HepG2 (cell line): ENCODE data around the gene SUPT4H1. TPM values are rescaled to one million over a fixed set of nuclear protein-coding genes. Genes with fewer than 3 reads are reported as not detected.

ENCODE experiments used
- EEA1 ChIP-seq: sonication (generic); formaldehyde crosslinking; IDR thresholded peaks from 2 replicates; pipeline ENCODE4 v1.5.1; 2020; ENCODE audit warnings: mild to moderate bottlenecking, missing genetic modification reagents, borderline replicate concordance
- GABPA ChIP-seq, 2 experiments: IDR thresholded peaks; 2 replicates each; pipeline ENCODE4 v1.6.1; 2011 to 2016; ENCODE audit warnings: low read depth in 2 of 2, low read length in 1 of 2, missing biosample characterization in 1 of 2, missing genetic modification characterization in 1 of 2
- KLF6 ChIP-seq: IDR thresholded peaks from 2 replicates; pipeline ENCODE4 v1.8.0; 2016; ENCODE audit warnings: missing biosample characterization, missing genetic modification reagents
- MIER3 ChIP-seq: IDR thresholded peaks from 2 replicates; pipeline ENCODE4 v1.6.1; 2016; ENCODE audit warnings: missing compliant biosample characterization, borderline replicate concordance
- MTF2 ChIP-seq: sonication (generic); formaldehyde crosslinking; IDR thresholded peaks from 2 replicates; pipeline ENCODE4 v1.5.0; 2020; ENCODE audit warnings: missing genetic modification reagents, borderline replicate concordance
- MXD3 ChIP-seq: IDR thresholded peaks from 2 replicates; pipeline ENCODE4 v1.6.1; 2016; ENCODE audit warnings: mild to moderate bottlenecking, missing biosample characterization, missing genetic modification reagents
- MXD4 ChIP-seq: IDR thresholded peaks from 2 replicates; pipeline ENCODE4 v1.6.1; 2016; ENCODE audit warnings: mild to moderate bottlenecking, missing biosample characterization, missing genetic modification reagents
- ONECUT2 ChIP-seq: sonication (generic); formaldehyde crosslinking; IDR thresholded peaks from 2 replicates; pipeline ENCODE4 v1.4.0; 2020; ENCODE audit warnings: missing genetic modification reagents
- PCBP2 ChIP-seq: fragments of 200-400 bp; formaldehyde crosslinking; optimal IDR thresholded peaks from 2 replicates; pipeline ENCODE3; 2018; ENCODE audit warnings: low read length, low read depth; ENCODE audit not compliant: poor library complexity, severe bottlenecking
- PHF8 ChIP-seq: sonication (generic); formaldehyde crosslinking; IDR thresholded peaks from 2 replicates; pipeline ENCODE4 v1.5.0; 2020; ENCODE audit warnings: missing genetic modification reagents
- POGK ChIP-seq: sonication (generic); formaldehyde crosslinking; conservative IDR thresholded peaks from 2 replicates; pipeline ENCODE4 v1.8.0; 2022; ENCODE audit warnings: mild to moderate bottlenecking, moderate library complexity, missing genetic modification reagents
- RFXANK ChIP-seq: IDR thresholded peaks from 2 replicates; pipeline ENCODE4 v1.6.1; 2016
- SP1 ChIP-seq, 2 experiments: fragments of 450-650 bp in 1 of 2; sonication (generic) in 1 of 2; formaldehyde crosslinking in 1 of 2; IDR thresholded peaks; 2 replicates each; pipeline versions ENCODE4 v1.4.0 to v1.6.1; 2016 to 2020; ENCODE audit warnings: missing genetic modification reagents in 1 of 2
- THAP9 ChIP-seq: sonication (generic); formaldehyde crosslinking; IDR thresholded peaks from 2 replicates; pipeline ENCODE4; 2020; ENCODE audit warnings: missing genetic modification reagents, mild to moderate bottlenecking, borderline replicate concordance
- ZFP36 ChIP-seq: fragments of 150-350 bp; IDR thresholded peaks from 2 replicates; pipeline ENCODE4 v1.6.1; 2018; ENCODE audit warnings: borderline replicate concordance, low read length, low read depth; ENCODE audit not compliant: partially characterized antibody
- ZNF138 ChIP-seq: sonication (generic); formaldehyde crosslinking; IDR thresholded peaks from 2 replicates; pipeline ENCODE4 v1.5.0; 2020; ENCODE audit warnings: mild to moderate bottlenecking, low read depth, missing genetic modification reagents
- ZNF232 ChIP-seq: sonication (generic); formaldehyde crosslinking; IDR thresholded peaks from 2 replicates; pipeline ENCODE4 v1.4.0; 2020; ENCODE audit warnings: missing genetic modification reagents, borderline replicate concordance
- ZNF83 ChIP-seq: sonication (generic); formaldehyde crosslinking; IDR thresholded peaks from 2 replicates; pipeline ENCODE4 v1.4.0; 2020; ENCODE audit warnings: missing genetic modification reagents, mild to moderate bottlenecking, borderline replicate concordance
- ZSCAN25 ChIP-seq: sonication (generic); formaldehyde crosslinking; IDR thresholded peaks from 2 replicates; pipeline ENCODE4 v1.8.0; 2022; ENCODE audit warnings: mild to moderate bottlenecking, missing genetic modification reagents
- polyA plus RNA-seq, 8 experiments: library from polyadenylated mRNA; depleted of rRNA in 3 of 8; stranded (reverse) in 7 of 8; unstranded in 1 of 8; fragments of >200 nt; fragmentation: Illumina TruSeq in 4 of 8; extraction: Trizol in 4 of 8; gene quantifications; 2 replicates each; pipeline versions ENCODE4 v1.2.1 to v1.2.3, GENCODE V29; 2011 to 2016; ENCODE audit warnings: low read depth in 4 of 8, missing spikeins in 1 of 8, mixed read lengths in 1 of 8; ENCODE audit not compliant: insufficient read depth in 1 of 8
- total RNA-seq, 5 experiments: library from RNA; depleted of rRNA; stranded (reverse); fragments of >200 nt; fragmentation: Illumina TruSeq; extraction: Trizol; gene quantifications; 2 replicates each; pipeline ENCODE4 v1.2.3, GENCODE V29; 2016; ENCODE audit warnings: low read depth in 1 of 5
- TF ChIP-seq, protein P1 (sequence below): sonication (generic); formaldehyde crosslinking; IDR thresholded peaks from 2 replicates; pipeline ENCODE4 v1.4.0; 2020; ENCODE audit warnings: missing genetic modification reagents, low read depth, mild to moderate bottlenecking, borderline replicate concordance
- TF ChIP-seq, protein P2 (sequence below): sonication (generic); formaldehyde crosslinking; IDR thresholded peaks from 2 replicates; pipeline ENCODE4 v1.5.1; 2020; ENCODE audit warnings: missing genetic modification reagents, mild to moderate bottlenecking, borderline replicate concordance

SUPT4H1 gene
- total and polyA plus RNA-seq, 2 of the 13 experiments (the other 11 are each of a cell fraction or from before 2014, with no cell fraction given): 155 to 244 TPM

DNA sequence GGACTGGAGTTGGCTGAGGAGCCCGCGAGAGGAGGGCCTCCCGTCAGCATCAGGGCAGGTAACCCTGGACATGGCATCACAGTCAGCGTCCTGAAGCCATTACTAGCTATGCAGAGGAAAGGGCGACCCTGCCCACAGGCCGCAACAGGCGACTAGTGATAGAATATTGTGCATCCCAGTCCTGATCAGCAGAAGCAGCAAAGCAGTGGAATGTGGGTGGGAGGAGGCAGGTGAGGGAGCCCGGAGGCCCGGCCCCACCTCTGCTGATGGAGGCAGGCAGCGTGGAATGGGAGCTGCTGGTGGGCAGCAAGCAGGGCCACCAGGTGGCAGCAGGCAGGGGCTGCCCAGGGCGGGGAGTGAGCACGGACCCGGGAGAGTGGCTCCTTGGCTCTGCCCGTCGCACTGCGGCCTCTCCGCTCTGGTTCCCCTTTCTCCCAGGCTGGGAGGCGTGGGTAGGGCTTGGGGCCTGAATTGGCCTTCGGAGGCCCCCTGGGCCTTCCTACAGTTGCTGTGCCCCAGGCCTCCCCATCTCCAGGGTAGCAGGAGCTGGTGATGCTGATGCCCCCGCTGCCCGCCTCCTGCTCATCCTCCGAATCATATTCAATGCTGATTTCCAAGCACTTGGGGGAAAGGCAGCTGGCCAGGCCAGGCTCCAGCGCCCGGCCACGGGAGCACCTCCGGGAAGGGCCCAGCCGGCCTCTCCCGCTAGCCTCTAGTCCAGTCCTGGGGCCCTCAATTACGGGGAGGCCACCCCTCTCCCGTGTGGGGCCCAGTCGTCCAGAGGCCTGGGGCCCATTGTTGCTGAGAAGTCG, 43.6 kb downstream of the SUPT4H1 start (continued):
- TF ChIP-seq THAP9 (no peak), PHF8 (CRISPR knock-in tag) (peak; percentile 20; the same call in 1 of the 2 replicates), EEA1 (no peak), SP1 (IDR thresholded peaks at IDR 0.05) (no peak), SP1 (CRISPR knock-in tag; IDR thresholded peaks at IDR 0.05) (0 out of 2 replicates have a peak, but pooled peaks have one; percentile 40), MIER3 (CRISPR knock-in tag) (0 out of 2 replicates have a peak, but pooled peaks have one; percentile 37), ZNF83 (CRISPR knock-in tag) (peak; percentile 25; the same call in 1 of the 2 replicates), ZFP36 (peak; percentile 31), PCBP2 (no peak), ONECUT2 (CRISPR knock-in tag) (no peak), RFXANK (CRISPR knock-in tag) (no peak; the same call in 1 of the 2 replicates), MXD4 (CRISPR knock-in tag) (no peak; the same call in 1 of the 2 replicates), GABPA (IDR thresholded peaks at IDR 0.05; ENCODE audit: low read depth, low read length) (no peak), GABPA (CRISPR knock-in tag; IDR thresholded peaks at IDR 0.05; ENCODE audit: low read depth) (no peak), MTF2 (CRISPR knock-in tag) (peak; percentile 92), KLF6 (CRISPR knock-in tag) (no peak), ZNF138 (no peak), POGK (no peak), ZSCAN25 (CRISPR knock-in tag) (no peak), ZNF232 (no peak), MXD3 (CRISPR knock-in tag) (no peak)
- TF ChIP-seq, protein P1, sequence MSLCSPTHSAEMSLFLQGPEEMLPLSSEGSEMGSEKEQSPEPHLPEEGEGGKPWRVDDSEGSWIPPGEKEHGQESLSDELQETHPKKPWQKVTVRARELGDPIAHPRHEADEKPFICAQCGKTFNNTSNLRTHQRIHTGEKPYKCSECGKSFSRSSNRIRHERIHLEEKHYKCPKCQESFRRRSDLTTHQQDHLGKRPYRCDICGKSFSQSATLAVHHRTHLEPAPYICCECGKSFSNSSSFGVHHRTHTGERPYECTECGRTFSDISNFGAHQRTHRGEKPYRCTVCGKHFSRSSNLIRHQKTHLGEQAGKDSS: peak; percentile 52; the same call in 1 of the 2 replicates
- TF ChIP-seq, protein P2, sequence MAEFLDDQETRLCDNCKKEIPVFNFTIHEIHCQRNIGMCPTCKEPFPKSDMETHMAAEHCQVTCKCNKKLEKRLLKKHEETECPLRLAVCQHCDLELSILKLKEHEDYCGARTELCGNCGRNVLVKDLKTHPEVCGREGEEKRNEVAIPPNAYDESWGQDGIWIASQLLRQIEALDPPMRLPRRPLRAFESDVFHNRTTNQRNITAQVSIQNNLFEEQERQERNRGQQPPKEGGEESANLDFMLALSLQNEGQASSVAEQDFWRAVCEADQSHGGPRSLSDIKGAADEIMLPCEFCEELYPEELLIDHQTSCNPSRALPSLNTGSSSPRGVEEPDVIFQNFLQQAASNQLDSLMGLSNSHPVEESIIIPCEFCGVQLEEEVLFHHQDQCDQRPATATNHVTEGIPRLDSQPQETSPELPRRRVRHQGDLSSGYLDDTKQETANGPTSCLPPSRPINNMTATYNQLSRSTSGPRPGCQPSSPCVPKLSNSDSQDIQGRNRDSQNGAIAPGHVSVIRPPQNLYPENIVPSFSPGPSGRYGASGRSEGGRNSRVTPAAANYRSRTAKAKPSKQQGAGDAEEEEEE (CRISPR knock-in tag): no peak
